A673 (cell line): ENCODE data around the gene C1orf141. TPM values are rescaled to one million over a fixed set of nuclear protein-coding genes. Genes with fewer than 3 reads are reported as not detected.

Experiments
- BruUV-seq: library from RNA; stranded (reverse); fragments of 400-500 nt; replicated peaks from 2 replicates; lab custom pipeline; 2021; lab: Mats Ljungman, UMichigan
- CTCF ChIA-PET: fragments of 300-600 bp; sonication (Branson Sonifier 250); formaldehyde crosslinking; loops from one replicate; lab custom pipeline; 2022; ENCODE audit warnings: antibody characterized with exemption; lab: Charles Lee
- POLR2A ChIA-PET: fragments of 300-600 bp; sonication (Branson Sonifier 250); formaldehyde crosslinking; loops from one replicate; lab custom pipeline; 2022; ENCODE audit warnings: antibody characterized with exemption; ENCODE audit not compliant: low non-redundant PET; lab: Charles Lee
- DNase-seq: peaks from one replicate; pipeline ENCODE4 v3.0.0-alpha.2; 2015; ENCODE audit warnings: low spot score
- H3K27ac ChIP-seq: fragments of 200-600 bp; sonication (generic); 2 replicates; pipeline ENCODE4 v1.5.1; 2016; ENCODE audit warnings: mixed run types, low read depth, mild to moderate bottlenecking, mixed read lengths, antibody characterized with exemption, low read length; ENCODE audit not compliant: poor library complexity, severe bottlenecking
- H3K27me3 ChIP-seq: fragments of 200-600 bp; sonication (generic); replicated peaks from 2 replicates; pipeline ENCODE4 v1.6.1; 2017; ENCODE audit warnings: mixed run types, low read depth, mild to moderate bottlenecking, mixed read lengths, antibody characterized with exemption, low read length; ENCODE audit not compliant: insufficient read depth, poor library complexity
- H3K36me3 ChIP-seq: fragments of 200-600 bp; sonication (generic); 2 replicates; pipeline ENCODE4 v1.6.1; 2016; ENCODE audit warnings: mixed run types, mild to moderate bottlenecking, mixed read lengths, antibody characterized with exemption, low read length; ENCODE audit not compliant: insufficient read depth, poor library complexity, severe bottlenecking
- H3K4me1 ChIP-seq: fragments of 200-600 bp; sonication (generic); 2 replicates; pipeline ENCODE4 v1.6.1; 2017; ENCODE audit warnings: mixed run types, mild to moderate bottlenecking, mixed read lengths, antibody characterized with exemption, low read length; ENCODE audit not compliant: insufficient read depth, poor library complexity, severe bottlenecking
- H3K4me3 ChIP-seq: fragments of 200-600 bp; sonication (generic); 2 replicates; pipeline ENCODE4 v1.5.1; 2016; ENCODE audit warnings: low read depth, mixed run types, mild to moderate bottlenecking, mixed read lengths, low read length; ENCODE audit not compliant: poor library complexity, severe bottlenecking
- H3K9me3 ChIP-seq: fragments of 200-600 bp; sonication (generic); 2 replicates; pipeline ENCODE4 v1.6.1; 2016; ENCODE audit warnings: mixed run types, low read depth, mild to moderate bottlenecking, mixed read lengths, antibody characterized with exemption, low read length; ENCODE audit not compliant: poor library complexity, severe bottlenecking
- EZH2 ChIP-seq: fragments of 200-600 bp; sonication (generic); IDR thresholded peaks from 2 replicates; pipeline ENCODE4 v1.6.1; 2017; ENCODE audit warnings: borderline replicate concordance, low read depth, mild to moderate bottlenecking, mixed read lengths, antibody characterized with exemption, low read length; ENCODE audit not compliant: poor library complexity, severe bottlenecking
- intact Hi-C: fragments of 100-400 bp; cut with micrococcal nuclease; formaldehyde crosslinking; loops from one replicate; pipeline ENCODE4 v1.10.0; 2022; ENCODE audit not compliant: unreplicated experiment
- total RNA-seq: library from RNA; stranded (reverse); gene quantifications from 2 replicates; pipeline ENCODE4 v1.2.3, GENCODE V29; 2021
- TF ChIP-seq, protein P1 (sequence below): fragments of 300-800, 200-600 bp; sonication (generic); conservative IDR thresholded peaks from 2 replicates; pipeline ENCODE4 v1.5.1; 2017; ENCODE audit warnings: low read depth, mild to moderate bottlenecking, antibody characterized with exemption, low read length, moderate library complexity, mixed read lengths

C1orf141 gene
- total RNA-seq, 1 experiment from 2014 or later: not detected

DNA sequence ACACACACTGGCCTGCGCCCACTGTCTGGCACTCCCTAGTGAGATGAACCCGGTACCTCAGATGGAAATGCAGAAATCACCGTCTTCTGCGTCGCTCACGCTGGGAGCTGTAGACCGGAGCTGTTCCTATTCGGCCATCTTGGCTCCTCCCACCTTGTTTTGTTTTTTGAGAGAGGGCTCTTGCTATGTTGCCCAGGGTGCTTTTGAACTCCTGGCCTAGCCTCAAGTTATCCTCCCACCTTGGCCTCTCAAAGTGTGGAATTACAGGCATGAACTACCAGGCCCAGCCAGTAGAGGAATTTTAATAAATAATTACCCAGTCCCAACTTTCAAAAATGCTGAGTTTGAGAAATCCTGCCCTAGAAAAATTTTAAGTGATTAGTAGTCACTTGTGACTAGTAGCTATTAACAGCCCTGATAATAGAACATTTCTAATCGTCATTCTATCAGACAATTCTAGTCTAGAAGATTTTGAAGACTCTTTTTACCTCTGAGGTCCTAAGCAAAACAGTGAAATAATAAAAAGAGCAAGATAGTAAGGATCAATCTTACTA, 49.9 kb downstream of the C1orf141 start:
- TF ChIP-seq, protein P1, sequence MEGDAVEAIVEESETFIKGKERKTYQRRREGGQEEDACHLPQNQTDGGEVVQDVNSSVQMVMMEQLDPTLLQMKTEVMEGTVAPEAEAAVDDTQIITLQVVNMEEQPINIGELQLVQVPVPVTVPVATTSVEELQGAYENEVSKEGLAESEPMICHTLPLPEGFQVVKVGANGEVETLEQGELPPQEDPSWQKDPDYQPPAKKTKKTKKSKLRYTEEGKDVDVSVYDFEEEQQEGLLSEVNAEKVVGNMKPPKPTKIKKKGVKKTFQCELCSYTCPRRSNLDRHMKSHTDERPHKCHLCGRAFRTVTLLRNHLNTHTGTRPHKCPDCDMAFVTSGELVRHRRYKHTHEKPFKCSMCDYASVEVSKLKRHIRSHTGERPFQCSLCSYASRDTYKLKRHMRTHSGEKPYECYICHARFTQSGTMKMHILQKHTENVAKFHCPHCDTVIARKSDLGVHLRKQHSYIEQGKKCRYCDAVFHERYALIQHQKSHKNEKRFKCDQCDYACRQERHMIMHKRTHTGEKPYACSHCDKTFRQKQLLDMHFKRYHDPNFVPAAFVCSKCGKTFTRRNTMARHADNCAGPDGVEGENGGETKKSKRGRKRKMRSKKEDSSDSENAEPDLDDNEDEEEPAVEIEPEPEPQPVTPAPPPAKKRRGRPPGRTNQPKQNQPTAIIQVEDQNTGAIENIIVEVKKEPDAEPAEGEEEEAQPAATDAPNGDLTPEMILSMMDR: no peak
- TF ChIP-seq EZH2: no peak
- H3K9me3 ChIP-seq: no peaks in the 10 kb centered on the region
- ChIA-PET CTCF (no interaction called here), POLR2A (no interaction called here)
- no peak overlapping the region for H3K27ac ChIP-seq
- no peak overlapping the region for H3K4me3 ChIP-seq
- intact Hi-C loops: no loop called here
- BruUV-seq: no TSS peak
- H3K36me3 ChIP-seq: no peaks in the 10 kb centered on the region
- no peaks in the 10 kb centered on the region for H3K27me3 ChIP-seq
- DNase-seq: no peak
- H3K4me1 ChIP-seq: no peaks in the 10 kb centered on the region

DNA sequence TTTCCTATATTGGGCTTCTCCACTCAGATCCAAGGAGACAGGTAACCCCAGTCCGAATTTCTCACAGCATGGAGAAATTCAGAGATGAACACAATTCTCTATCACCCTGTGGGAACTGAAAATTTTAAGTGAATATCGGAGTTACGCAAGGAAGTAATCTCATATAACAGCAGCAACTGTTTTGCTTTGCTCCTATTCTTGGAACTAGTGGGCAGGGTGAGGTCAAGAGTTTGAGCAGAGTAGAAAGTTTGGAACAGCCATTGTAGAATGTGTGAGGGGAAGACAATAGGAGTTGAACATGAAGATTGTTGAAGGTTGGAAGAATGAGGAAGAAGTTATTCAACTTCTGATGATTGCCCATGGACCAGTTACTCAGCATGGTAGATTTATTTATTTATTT, 56.5 kb downstream of the C1orf141 start:
- no peaks in the 10 kb centered on the region for H3K9me3 ChIP-seq
- no peak for TF ChIP-seq EZH2
- TF ChIP-seq, protein P1: no peak
- ChIA-PET CTCF (no interaction called here), POLR2A (no interaction called here)
- no peak for DNase-seq
- BruUV-seq: no TSS peak
- intact Hi-C loops: no loop called here
- H3K4me3 ChIP-seq: no peak overlapping the region
- no peaks in the 10 kb centered on the region for H3K27me3 ChIP-seq
- no peaks in the 10 kb centered on the region for H3K4me1 ChIP-seq
- H3K27ac ChIP-seq: no peak overlapping the region
- H3K36me3 ChIP-seq: no peaks in the 10 kb centered on the region

DNA sequence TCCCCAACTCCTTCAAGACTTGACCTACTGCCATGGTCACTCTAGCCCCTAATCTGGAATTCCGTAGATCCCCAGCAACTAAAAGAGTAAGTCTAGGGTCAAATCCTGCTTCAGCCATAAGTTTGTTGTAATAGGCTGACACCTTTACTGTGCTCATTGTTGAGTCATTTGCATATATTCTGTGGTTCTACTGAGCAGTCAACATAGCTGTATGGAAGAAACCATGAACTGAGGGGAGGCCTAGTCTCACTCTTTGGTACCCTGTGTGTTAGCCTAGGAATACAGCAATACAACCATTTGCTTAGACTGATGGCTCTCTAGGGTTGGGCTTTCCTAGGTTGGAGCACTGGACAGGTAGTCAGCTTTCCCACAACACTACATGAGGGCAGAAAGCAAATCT, 57.2 kb downstream of the C1orf141 start:
- Histone ChIP-seq H3K4me3 (no peak overlapping the region), H3K27me3 (no peaks in the 10 kb centered on the region), H3K9me3 (no peaks in the 10 kb centered on the region), H3K27ac (no peak overlapping the region), H3K4me1 (no peaks in the 10 kb centered on the region), H3K36me3 (no peaks in the 10 kb centered on the region)
- no peak for DNase-seq
- intact Hi-C loops: no loop called here
- no TSS peak for BruUV-seq
- TF ChIP-seq EZH2: no peak
- TF ChIP-seq, protein P1: no peak
- POLR2A ChIA-PET: no interaction called here
- CTCF ChIA-PET: no interaction called here
